ENCODE measurements around the gene MRPS12. TPM values are rescaled to one million over a fixed set of nuclear protein-coding genes. Genes with fewer than 3 reads are reported as not detected.

Gene MRPS12
- total RNA-seq, 1 donor from 2014 or later = 95.3 TPM

GRCh38 chr19:38915329-38916321 lies 15.1 kb upstream of the MRPS12 start:
- H3K4me3 Mint-ChIP-seq (ENCODE audit: low read depth) = no peak overlapping the region
- peaks cover 9% of the 10 kb centered on the region for H3K4me1 Mint-ChIP-seq (ENCODE audit: low read depth)
- no peak overlapping the region for H3K27ac Mint-ChIP-seq
- H3K36me3 Mint-ChIP-seq (ENCODE audit: low read depth) = no peaks in the 10 kb centered on the region
- intact Hi-C loops (cut with micrococcal nuclease) = no loop called here
- no peaks in the 10 kb centered on the region for H3K9me3 Mint-ChIP-seq
- H3K27me3 Mint-ChIP-seq (ENCODE audit: low read depth) = no peaks in the 10 kb centered on the region
- no peak for DNase-seq (ENCODE audit: low spot score)

DNA sequence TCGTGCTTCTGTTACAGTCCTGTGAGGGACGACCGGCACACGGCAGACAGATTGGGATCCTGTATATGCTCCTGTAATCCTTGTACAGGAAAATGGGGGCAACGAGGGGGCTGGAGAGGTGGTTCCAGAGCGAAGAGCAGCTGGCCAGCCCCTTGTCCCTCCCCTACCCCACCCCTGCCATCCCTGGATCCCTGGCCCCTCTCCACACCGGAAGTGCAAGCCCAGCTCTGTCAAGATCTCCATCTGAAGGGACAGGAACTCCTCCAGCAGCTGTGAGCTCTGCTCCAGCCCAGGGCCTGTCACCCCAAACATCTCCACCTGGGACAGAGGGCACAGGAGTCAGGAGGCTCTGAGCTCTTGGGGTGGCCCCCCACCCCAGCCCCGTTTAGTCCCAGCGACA lies 13.2 kb upstream of the MRPS12 start:
- no peak for DNase-seq (ENCODE audit: low spot score)
- Mint-ChIP-seq H3K4me3 (ENCODE audit: low read depth) (no peak overlapping the region), H3K27ac (no peak overlapping the region), H3K9me3 (no peaks in the 10 kb centered on the region), H3K36me3 (ENCODE audit: low read depth) (peaks cover 10% of the 10 kb centered on the region), H3K27me3 (ENCODE audit: low read depth) (no peaks in the 10 kb centered on the region), H3K4me1 (ENCODE audit: low read depth) (peaks cover 7% of the 10 kb centered on the region)
- intact Hi-C loops (cut with micrococcal nuclease) = no loop called here

- no peaks in the 10 kb centered on the region for H3K9me3 Mint-ChIP-seq
- no peak overlapping the region for H3K4me3 Mint-ChIP-seq (ENCODE audit: low read depth)
- peaks cover 2% of the 10 kb centered on the region for H3K4me1 Mint-ChIP-seq (ENCODE audit: low read depth)
- H3K27me3 Mint-ChIP-seq (ENCODE audit: low read depth) = no peaks in the 10 kb centered on the region
- intact Hi-C loops (cut with micrococcal nuclease) = no loop called here
- peaks cover 10% of the 10 kb centered on the region for H3K36me3 Mint-ChIP-seq (ENCODE audit: low read depth)
- no peak for DNase-seq (ENCODE audit: low spot score)
- H3K27ac Mint-ChIP-seq = no peak overlapping the region
These were observed 12.7 kb upstream of the MRPS12 start for GRCh38 chr19:38917921-38918491.

DNA sequence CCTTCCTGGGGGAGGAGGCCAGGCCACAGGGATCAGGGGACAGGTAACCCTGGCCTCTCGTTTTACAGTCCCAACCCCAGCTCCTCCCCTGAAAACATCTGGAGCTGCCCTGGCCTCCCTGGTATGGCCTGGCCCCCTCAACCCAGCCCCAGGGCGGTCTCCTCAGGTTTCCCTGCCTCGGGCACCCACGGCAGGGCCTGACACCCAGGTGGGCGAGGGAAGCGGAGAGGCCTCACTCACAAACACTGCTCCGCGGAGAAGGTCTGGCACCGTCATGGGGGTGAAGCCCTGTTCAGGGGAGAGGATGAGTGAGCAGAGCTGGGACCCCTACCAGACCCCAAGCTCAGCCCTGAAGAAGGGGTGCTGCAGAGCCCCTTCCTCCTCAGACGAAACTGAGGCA lies 12.2 kb upstream of the MRPS12 start:
- H3K27ac Mint-ChIP-seq = no peak overlapping the region
- DNase-seq (ENCODE audit: low spot score) = no peak
- peaks cover 10% of the 10 kb centered on the region for H3K36me3 Mint-ChIP-seq (ENCODE audit: low read depth)
- intact Hi-C loops (cut with micrococcal nuclease) = no loop called here
- H3K9me3 Mint-ChIP-seq = no peaks in the 10 kb centered on the region
- H3K4me1 Mint-ChIP-seq (ENCODE audit: low read depth) = no peaks in the 10 kb centered on the region
- H3K4me3 Mint-ChIP-seq (ENCODE audit: low read depth) = no peak overlapping the region
- no peaks in the 10 kb centered on the region for H3K27me3 Mint-ChIP-seq (ENCODE audit: low read depth)

- DNase-seq (ENCODE audit: low spot score) = no peak
- no peak overlapping the region for H3K4me3 Mint-ChIP-seq (ENCODE audit: low read depth)
- no peaks in the 10 kb centered on the region for H3K27me3 Mint-ChIP-seq (ENCODE audit: low read depth)
- intact Hi-C loops (cut with micrococcal nuclease) = no loop called here
- H3K27ac Mint-ChIP-seq = no peak overlapping the region
- no peaks in the 10 kb centered on the region for H3K4me1 Mint-ChIP-seq (ENCODE audit: low read depth)
- no peaks in the 10 kb centered on the region for H3K9me3 Mint-ChIP-seq
- peaks cover 21% of the 10 kb centered on the region for H3K36me3 Mint-ChIP-seq (ENCODE audit: low read depth)
These were observed 10.7 kb upstream of the MRPS12 start for GRCh38 chr19:38919837-38920601.

GRCh38 chr19:38920602-38921419 lies 9.9 kb upstream of the MRPS12 start:
- H3K4me1 Mint-ChIP-seq (ENCODE audit: low read depth) = no peaks in the 10 kb centered on the region
- no peak overlapping the region for H3K4me3 Mint-ChIP-seq (ENCODE audit: low read depth)
- no peaks in the 10 kb centered on the region for H3K27me3 Mint-ChIP-seq (ENCODE audit: low read depth)
- no peaks in the 10 kb centered on the region for H3K9me3 Mint-ChIP-seq
- peaks cover 21% of the 10 kb centered on the region for H3K36me3 Mint-ChIP-seq (ENCODE audit: low read depth)
- DNase-seq (ENCODE audit: low spot score) = no peak
- H3K27ac Mint-ChIP-seq = no peak overlapping the region
- intact Hi-C loops (cut with micrococcal nuclease) = no loop called here

DNA sequence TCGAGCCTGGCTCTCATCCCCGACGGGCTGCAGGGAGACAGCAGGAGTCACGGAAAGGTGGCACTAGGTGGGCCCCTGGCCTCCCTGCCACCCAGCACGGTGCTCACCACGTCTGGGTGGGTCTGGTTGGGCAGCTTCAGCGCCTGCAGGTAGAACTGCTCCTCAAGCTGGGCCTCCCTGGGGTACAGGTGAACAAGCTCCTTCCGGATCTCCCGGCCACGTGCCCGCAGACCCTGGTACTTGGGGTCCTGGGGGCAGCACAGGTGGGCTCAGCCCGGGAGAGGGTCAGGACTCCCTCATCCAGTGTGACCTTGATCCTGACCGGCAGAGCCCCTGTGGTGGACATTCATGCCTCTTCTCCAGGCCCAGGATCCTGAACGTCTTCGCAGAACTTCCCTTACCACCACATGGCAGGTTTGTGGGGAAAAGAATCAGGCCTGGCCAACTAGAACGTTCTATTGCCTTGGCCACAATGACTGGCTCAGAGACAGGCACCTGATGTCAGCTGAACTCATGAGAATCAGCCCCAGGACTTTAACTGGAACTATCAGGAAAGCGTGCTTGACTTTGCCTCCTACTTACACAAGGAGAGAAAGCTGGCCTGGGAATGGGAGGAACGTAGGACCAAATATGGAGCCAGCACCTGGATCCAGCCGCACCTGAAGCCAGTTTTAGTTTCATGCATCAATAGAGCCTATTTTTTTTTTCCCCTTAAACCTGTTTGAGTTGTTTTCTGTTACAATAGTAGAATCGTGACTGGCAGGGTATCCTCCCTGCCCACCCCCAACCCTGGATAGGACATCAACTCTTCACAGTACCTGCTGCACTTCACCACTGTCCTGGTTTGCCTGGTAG lies 9.1 kb upstream of the MRPS12 start:
- Mint-ChIP-seq H3K9me3 (no peaks in the 10 kb centered on the region), H3K4me3 (ENCODE audit: low read depth) (no peak overlapping the region), H3K4me1 (ENCODE audit: low read depth) (no peaks in the 10 kb centered on the region), H3K36me3 (ENCODE audit: low read depth) (peaks cover 21% of the 10 kb centered on the region), H3K27me3 (ENCODE audit: low read depth) (no peaks in the 10 kb centered on the region), H3K27ac (no peak overlapping the region)
- no peak for DNase-seq (ENCODE audit: low spot score)
- intact Hi-C loops (cut with micrococcal nuclease) = no loop called here

DNA sequence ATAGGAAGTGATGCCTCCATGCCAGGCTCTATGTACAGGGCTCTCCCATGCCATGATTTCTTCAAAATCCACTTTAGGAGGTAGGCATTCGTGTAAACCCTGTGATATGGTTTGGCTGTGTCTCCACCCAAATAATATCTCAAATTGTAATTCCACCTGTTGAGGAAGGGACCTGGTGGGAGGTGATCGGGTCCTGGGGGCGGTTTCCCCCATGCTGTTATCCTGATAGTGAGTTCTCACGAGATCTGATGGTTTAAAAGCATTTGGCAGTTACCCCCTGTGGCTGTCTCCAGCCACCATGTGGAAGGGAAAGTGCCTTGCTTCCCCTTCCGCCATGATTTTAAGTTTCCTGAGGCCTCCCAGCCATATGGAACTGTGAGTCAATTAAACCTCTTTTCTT lies 8.3 kb upstream of the MRPS12 start:
- no peak for DNase-seq (ENCODE audit: low spot score)
- intact Hi-C loops (cut with micrococcal nuclease) = no loop called here
- Mint-ChIP-seq H3K27me3 (ENCODE audit: low read depth) (no peaks in the 10 kb centered on the region), H3K27ac (no peak overlapping the region), H3K4me3 (ENCODE audit: low read depth) (no peak overlapping the region), H3K9me3 (no peaks in the 10 kb centered on the region), H3K36me3 (ENCODE audit: low read depth) (peaks cover 21% of the 10 kb centered on the region), H3K4me1 (ENCODE audit: low read depth) (no peaks in the 10 kb centered on the region)

GRCh38 chr19:38924388-38924787 lies 6.4 kb upstream of the MRPS12 start:
- peaks cover 13% of the 10 kb centered on the region for H3K4me1 Mint-ChIP-seq (ENCODE audit: low read depth)
- no peak overlapping the region for H3K27ac Mint-ChIP-seq
- H3K27me3 Mint-ChIP-seq (ENCODE audit: low read depth) = no peaks in the 10 kb centered on the region
- H3K4me3 Mint-ChIP-seq (ENCODE audit: low read depth) = no peak overlapping the region
- H3K9me3 Mint-ChIP-seq = no peaks in the 10 kb centered on the region
- H3K36me3 Mint-ChIP-seq (ENCODE audit: low read depth) = peaks cover 24% of the 10 kb centered on the region
- no peak for DNase-seq (ENCODE audit: low spot score)
- intact Hi-C loops (cut with micrococcal nuclease) = no loop called here

- Mint-ChIP-seq H3K36me3 (ENCODE audit: low read depth) (peaks cover 31% of the 10 kb centered on the region), H3K27ac (peak overlapping the region; percentile 77)
- no peak for DNase-seq (ENCODE audit: low spot score)
These were observed 2.2 kb upstream of the MRPS12 start for GRCh38 chr19:38928391-38929001.

More at GRCh38 chr19:38928391-38929001, 2.2 kb upstream of the MRPS12 start:
- Mint-ChIP-seq H3K4me1 (ENCODE audit: low read depth) (peaks cover 27% of the 10 kb centered on the region), H3K4me3 (ENCODE audit: low read depth) (peak overlapping the region; percentile 33), H3K27me3 (ENCODE audit: low read depth) (no peaks in the 10 kb centered on the region), H3K9me3 (no peaks in the 10 kb centered on the region)
- intact Hi-C loops (cut with micrococcal nuclease) = no loop called here

Measured in activated T-helper 2 cell treated with anti-CD3 and anti-CD28 coated beads, Interferon-gamma antibody, Interleukin-2, Interleukin-4, amounts not matched to agents 10 μg/mL and 5 μg/mL and 100 μg/mL, durations not matched to agents 14 hours and 24 hours and 36 hours (primary cell).